Suppressor macrophage treated with lipopolysaccharide for 4 hours (primary cell): ENCODE results near the gene CCBE1.
"Not testable (repeated sequence)": the region's sequence is repeated elsewhere in the genome, so short reads cannot be mapped to it uniquely, and the experiment has no call there.

Experiments used
- DNase-seq: peaks from one replicate; pipeline ENCODE4 v3.0.0-alpha.2; 2020

Gene CCBE1

GRCh38 chr18:59697236-59697932, at the start of gene CCBE1:
Gene CCBE1, minus strand, starts transcription at chr18:59697423.
- DNase-seq, result peak; percentile 21

GRCh38 chr18:59744271-59744721, 47.1 kb upstream of the CCBE1 start:
- peak; percentile 0 for DNase-seq

GRCh38 chr18:59743566-59743965, 46.3 kb upstream of the CCBE1 start:
- no peak for DNase-seq

GRCh38 chr18:59742325-59743111, 45.3 kb upstream of the CCBE1 start:
- no peak for DNase-seq

GRCh38 chr18:59740141-59740540, 42.9 kb upstream of the CCBE1 start:
- DNase-seq, result no peak

GRCh38 chr18:59737776-59738300, 40.6 kb upstream of the CCBE1 start:
- DNase-seq, result no peak

GRCh38 chr18:59737335-59737734, 40.1 kb upstream of the CCBE1 start:
- DNase-seq, result not testable (repeated sequence)

GRCh38 chr18:59736061-59736460, 38.8 kb upstream of the CCBE1 start:
- no peak for DNase-seq

- DNase-seq, result no peak
Observed at GRCh38 chr18:59735269-59735860, 38.1 kb upstream of the CCBE1 start.

- DNase-seq, result no peak
Observed at GRCh38 chr18:59733421-59733820, 36.2 kb upstream of the CCBE1 start.

- no peak for DNase-seq
Observed at GRCh38 chr18:59730896-59731295, 33.7 kb upstream of the CCBE1 start.

- DNase-seq, result no peak
Observed at GRCh38 chr18:59729781-59730180, 32.6 kb upstream of the CCBE1 start.

- DNase-seq, result no peak
Observed at GRCh38 chr18:59728816-59729215, 31.6 kb upstream of the CCBE1 start.

- DNase-seq, result no peak
Observed at GRCh38 chr18:59725142-59725541, 27.9 kb upstream of the CCBE1 start.

- no peak for DNase-seq
Observed at GRCh38 chr18:59724103-59724502, 26.9 kb upstream of the CCBE1 start.

GRCh38 chr18:59721931-59722330, 24.7 kb upstream of the CCBE1 start:
- DNase-seq, result no peak

GRCh38 chr18:59721211-59721610, 24.0 kb upstream of the CCBE1 start:
- DNase-seq, result no peak

- no peak for DNase-seq
Observed at GRCh38 chr18:59719544-59720181, 22.4 kb upstream of the CCBE1 start.

GRCh38 chr18:59718464-59719157, 21.4 kb upstream of the CCBE1 start:
- no peak for DNase-seq

- DNase-seq, result no peak
Observed at GRCh38 chr18:59718108-59718463, 20.9 kb upstream of the CCBE1 start.

GRCh38 chr18:59717291-59717690, 20.1 kb upstream of the CCBE1 start:
- DNase-seq, result no peak

GRCh38 chr18:59715966-59716369, 18.7 kb upstream of the CCBE1 start:
- DNase-seq, result no peak

- no peak for DNase-seq
Observed at GRCh38 chr18:59715445-59715844, 18.2 kb upstream of the CCBE1 start.
